ENCODE data around the gene PRKCE.

Gene PRKCE

GRCh38 chr2:45812011-45812500 is 160.6 kb downstream of the PRKCE start:
- no peak for DNase-seq (ENCODE audit: extremely low read depth, low read depth)
- TF ChIP-seq CTCF (IDR thresholded peaks at IDR 0.05; ENCODE audit: low read depth, low read length) = no peak

- no peak for DNase-seq (ENCODE audit: extremely low read depth, low read depth)
- TF ChIP-seq CTCF (IDR thresholded peaks at IDR 0.05; ENCODE audit: low read depth, low read length) = no peak
Observed at GRCh38 chr2:45813003-45813941, 161.8 kb downstream of the PRKCE start.

- no peak for DNase-seq (ENCODE audit: extremely low read depth, low read depth)
- no peak for TF ChIP-seq CTCF (IDR thresholded peaks at IDR 0.05; ENCODE audit: low read depth, low read length)
Observed at GRCh38 chr2:45814488-45814887, 163.0 kb downstream of the PRKCE start.

GRCh38 chr2:45814951-45815621 is 163.6 kb downstream of the PRKCE start:
- DNase-seq (ENCODE audit: extremely low read depth, low read depth) = no peak
- TF ChIP-seq CTCF (IDR thresholded peaks at IDR 0.05; ENCODE audit: low read depth, low read length) = no peak

DNA sequence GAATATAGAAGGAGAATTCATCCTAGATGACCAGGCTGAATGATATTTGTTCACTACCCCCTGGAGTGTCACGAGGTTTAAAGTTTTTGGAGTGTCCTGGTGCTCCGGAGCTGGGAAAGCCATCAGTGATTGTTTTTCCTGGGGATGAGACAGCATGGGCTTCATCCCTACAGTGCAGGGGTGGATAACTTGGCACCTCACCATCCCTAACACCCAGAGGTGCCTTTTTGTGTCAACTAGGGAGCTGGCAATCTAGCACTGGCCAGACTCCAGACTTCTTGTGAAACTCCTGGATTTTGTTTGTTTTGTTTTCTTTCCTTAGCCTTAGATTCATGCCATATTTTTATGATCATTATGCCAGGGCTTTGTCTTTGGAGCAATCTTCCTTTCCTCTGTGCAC is 164.8 kb downstream of the PRKCE start:
- no peak for TF ChIP-seq CTCF (IDR thresholded peaks at IDR 0.05; ENCODE audit: low read depth, low read length)

GRCh38 chr2:45818591-45818990 is 167.1 kb downstream of the PRKCE start:
- DNase-seq (ENCODE audit: extremely low read depth, low read depth) = no peak
- no peak for TF ChIP-seq CTCF (IDR thresholded peaks at IDR 0.05; ENCODE audit: low read depth, low read length)

More for the DNA sequence above, 164.8 kb downstream of the PRKCE start:
- no peak for DNase-seq (ENCODE audit: extremely low read depth, low read depth)

- DNase-seq (ENCODE audit: extremely low read depth, low read depth) = no peak
- no peak for TF ChIP-seq CTCF (IDR thresholded peaks at IDR 0.05; ENCODE audit: low read depth, low read length)
Observed at GRCh38 chr2:45820048-45820447, 168.6 kb downstream of the PRKCE start.

Measured in AG09319 (cell line).